Astrocyte (in vitro differentiated cells and primary cell): ENCODE data around the gene ACAA1. TPM values are rescaled to one million over a fixed set of nuclear protein-coding genes. Genes with fewer than 3 reads are reported as not detected.
A peak's percentile ranks its signal among the peaks of the same experiment; 100 is the strongest.

ENCODE experiments used
- DNase-seq: peaks from one replicate; pipeline ENCODE4 v3.0.0-alpha.2; 2010; ENCODE audit warnings: low read depth
- FAIRE-seq: peaks from 2 replicates; lab custom pipeline; 2011; peaks lifted over from hg19 to GRCh38; lab: Jason Lieb, UNC
- H2AFZ ChIP-seq: 2 replicates; pipeline ENCODE4 v1.6.0; 2012; ENCODE audit warnings: low read depth, low read length, inconsistent platforms
- H3K27ac ChIP-seq: 2 replicates; pipeline ENCODE4 v1.5.1; 2011; ENCODE audit warnings: low read depth, low read length, inconsistent platforms
- H3K27me3 ChIP-seq: 2 replicates; pipeline ENCODE4 v1.6.0; 2011; ENCODE audit warnings: low read length, inconsistent platforms; ENCODE audit not compliant: insufficient read depth
- H3K36me3 ChIP-seq: 2 replicates; pipeline ENCODE4 v1.5.1; 2011; ENCODE audit warnings: low read length, inconsistent platforms; ENCODE audit not compliant: insufficient read depth
- H3K4me1 ChIP-seq: 2 replicates; pipeline ENCODE4 v1.5.1; 2011; ENCODE audit warnings: low read length, inconsistent platforms; ENCODE audit not compliant: insufficient read depth
- H3K4me2 ChIP-seq: 2 replicates; pipeline ENCODE4 v1.6.0; 2012; ENCODE audit warnings: low read length, inconsistent platforms
- H3K4me3 ChIP-seq: 2 replicates; pipeline ENCODE4 v1.5.1; 2011; ENCODE audit warnings: low read depth, mild to moderate bottlenecking, low read length, inconsistent platforms; ENCODE audit not compliant: insufficient read depth
- H3K79me2 ChIP-seq: 2 replicates; pipeline ENCODE4 v1.6.0; 2012; ENCODE audit warnings: mild to moderate bottlenecking, low read length, inconsistent platforms; ENCODE audit not compliant: insufficient read depth
- H3K9ac ChIP-seq: 2 replicates; pipeline ENCODE4 v1.6.0; 2012; ENCODE audit warnings: mild to moderate bottlenecking, low read length, inconsistent platforms
- H3K9me3 ChIP-seq: 2 replicates; pipeline ENCODE4 v1.5.1; 2012; ENCODE audit warnings: low read depth, mild to moderate bottlenecking, low read length, inconsistent platforms; ENCODE audit not compliant: insufficient read depth
- H4K20me1 ChIP-seq: 2 replicates; pipeline ENCODE4 v1.6.0; 2012; ENCODE audit warnings: low read length, inconsistent platforms; ENCODE audit not compliant: insufficient read depth
- H3K27ac Mint-ChIP-seq: one replicate; pipeline ENCODE4 v1.8.0; 2021; ENCODE audit warnings: mild to moderate bottlenecking, mixed read lengths; ENCODE audit not compliant: unreplicated experiment
- H3K27me3 Mint-ChIP-seq: one replicate; pipeline ENCODE4 v1.8.0; 2021; ENCODE audit warnings: low read depth, mixed read lengths; ENCODE audit not compliant: unreplicated experiment
- H3K36me3 Mint-ChIP-seq: one replicate; pipeline ENCODE4 v1.8.0; 2021; ENCODE audit warnings: low read depth, mixed read lengths; ENCODE audit not compliant: unreplicated experiment
- H3K4me1 Mint-ChIP-seq: one replicate; pipeline ENCODE4 v1.8.0; 2021; ENCODE audit warnings: low read depth, mixed read lengths; ENCODE audit not compliant: unreplicated experiment
- H3K4me3 Mint-ChIP-seq: one replicate; pipeline ENCODE4 v1.8.0; 2021; ENCODE audit warnings: mild to moderate bottlenecking, moderate library complexity, mixed read lengths; ENCODE audit not compliant: unreplicated experiment
- H3K9me3 Mint-ChIP-seq: one replicate; pipeline ENCODE4 v1.8.0; 2021; ENCODE audit warnings: mild to moderate bottlenecking, mixed read lengths; ENCODE audit not compliant: unreplicated experiment
- EZH2 ChIP-seq: IDR thresholded peaks from 2 replicates; pipeline ENCODE4 v1.6.1; 2012; ENCODE audit warnings: mild to moderate bottlenecking, low read length, inconsistent platforms; ENCODE audit not compliant: insufficient read depth
- total RNA-seq: library from RNA; stranded (reverse); gene quantifications from 2 replicates; pipeline ENCODE4 v1.2.1, GENCODE V29; 2021
- TF ChIP-seq, protein P1 (sequence below): IDR thresholded peaks from 2 replicates; pipeline ENCODE4 v1.5.1; 2011; ENCODE audit warnings: low read depth, mild to moderate bottlenecking, inconsistent platforms, low read length, moderate library complexity; ENCODE audit not compliant: insufficient read depth

Gene ACAA1
- total RNA-seq, 1 donor from 2014 or later: 69.4 TPM

DNA sequence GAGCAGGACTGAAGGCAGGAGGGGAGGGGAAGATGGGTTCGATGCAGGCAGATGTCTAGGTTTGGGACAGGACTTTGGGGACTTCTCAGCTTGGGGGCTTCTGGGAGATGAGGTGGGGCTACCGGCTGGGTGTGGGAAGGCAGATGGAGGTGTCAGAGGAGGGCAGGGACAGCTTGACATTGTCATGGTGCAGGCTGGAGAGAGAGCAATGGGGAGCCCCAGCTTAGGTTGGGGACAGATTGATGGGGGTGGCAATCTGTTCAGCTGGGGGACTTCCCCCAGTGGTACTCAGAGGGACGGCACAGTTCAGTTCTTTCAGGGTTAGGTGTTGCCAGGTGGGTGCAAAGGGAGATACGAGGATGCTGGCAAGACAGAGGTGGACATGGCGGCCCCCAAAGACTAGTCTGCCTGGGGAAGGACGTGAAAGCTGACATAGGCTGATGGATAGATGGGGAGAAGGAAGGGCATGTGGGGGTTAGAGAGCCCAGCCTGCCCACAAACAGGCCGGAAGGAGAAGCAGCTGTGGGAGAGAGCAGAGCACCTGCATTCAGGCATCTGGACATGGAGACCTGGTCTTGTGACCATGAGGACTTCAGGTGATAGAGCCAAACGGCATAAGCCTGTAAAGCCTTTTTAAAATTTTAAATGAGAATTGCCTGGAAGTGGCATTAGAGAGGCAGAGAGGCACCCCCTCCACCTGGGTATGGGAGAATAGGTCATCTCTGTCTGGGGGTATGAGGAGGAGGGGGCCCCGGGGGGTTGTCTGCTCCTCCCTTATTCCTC is 21.1 kb downstream of the ACAA1 start:
- no peak for TF ChIP-seq EZH2
- TF ChIP-seq, protein P1, sequence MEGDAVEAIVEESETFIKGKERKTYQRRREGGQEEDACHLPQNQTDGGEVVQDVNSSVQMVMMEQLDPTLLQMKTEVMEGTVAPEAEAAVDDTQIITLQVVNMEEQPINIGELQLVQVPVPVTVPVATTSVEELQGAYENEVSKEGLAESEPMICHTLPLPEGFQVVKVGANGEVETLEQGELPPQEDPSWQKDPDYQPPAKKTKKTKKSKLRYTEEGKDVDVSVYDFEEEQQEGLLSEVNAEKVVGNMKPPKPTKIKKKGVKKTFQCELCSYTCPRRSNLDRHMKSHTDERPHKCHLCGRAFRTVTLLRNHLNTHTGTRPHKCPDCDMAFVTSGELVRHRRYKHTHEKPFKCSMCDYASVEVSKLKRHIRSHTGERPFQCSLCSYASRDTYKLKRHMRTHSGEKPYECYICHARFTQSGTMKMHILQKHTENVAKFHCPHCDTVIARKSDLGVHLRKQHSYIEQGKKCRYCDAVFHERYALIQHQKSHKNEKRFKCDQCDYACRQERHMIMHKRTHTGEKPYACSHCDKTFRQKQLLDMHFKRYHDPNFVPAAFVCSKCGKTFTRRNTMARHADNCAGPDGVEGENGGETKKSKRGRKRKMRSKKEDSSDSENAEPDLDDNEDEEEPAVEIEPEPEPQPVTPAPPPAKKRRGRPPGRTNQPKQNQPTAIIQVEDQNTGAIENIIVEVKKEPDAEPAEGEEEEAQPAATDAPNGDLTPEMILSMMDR: no peak

DNA sequence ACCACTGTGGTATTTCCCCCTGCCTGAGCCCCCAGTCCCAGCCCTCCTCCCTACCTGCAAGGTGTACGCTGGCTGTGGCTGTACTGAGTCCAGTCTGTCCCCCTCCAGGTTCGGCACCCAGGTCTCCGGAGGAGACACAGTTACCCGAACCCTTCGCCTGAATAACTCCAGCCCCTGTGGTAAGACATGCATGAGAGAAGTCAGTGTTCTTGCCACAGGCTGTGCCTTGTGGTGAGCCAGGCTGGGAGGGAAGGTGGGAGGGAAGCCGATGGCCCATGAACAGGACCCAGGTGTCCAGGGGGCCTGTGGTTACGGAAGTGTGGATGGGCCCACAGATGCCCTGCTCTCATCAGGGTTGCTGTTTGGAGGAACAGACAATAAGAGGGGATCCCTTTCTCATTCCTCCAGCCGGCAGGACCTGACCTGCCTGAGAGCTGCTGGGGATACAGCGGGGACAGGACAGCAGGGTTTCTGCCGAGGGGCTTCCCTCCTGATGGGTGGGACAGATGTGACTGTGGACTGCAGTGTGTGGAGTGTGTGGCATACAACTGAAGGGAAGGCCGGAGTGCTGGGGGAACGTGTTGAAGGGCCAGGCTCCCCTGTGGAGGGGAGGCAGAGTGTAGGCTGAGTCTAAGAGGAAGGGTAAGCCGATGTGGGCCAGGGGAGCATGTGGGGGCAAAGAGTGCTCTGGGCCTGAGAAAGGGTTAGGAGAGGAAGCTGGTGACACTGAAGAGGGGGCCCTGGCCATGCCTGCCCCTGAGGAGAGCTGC is 21.9 kb downstream of the ACAA1 start:
- H3K4me1 ChIP-seq: no peaks in the 10 kb centered on the region

More for the DNA sequence above, 21.1 kb downstream of the ACAA1 start:
- no peaks in the 10 kb centered on the region for H3K4me1 ChIP-seq
- DNase-seq (no peak), FAIRE-seq (no peak)
- H3K79me2 ChIP-seq: no peaks in the 10 kb centered on the region
- H3K27ac ChIP-seq: no peak overlapping the region
- H3K27ac Mint-ChIP-seq: peak overlapping the region; percentile 16
- no peaks in the 10 kb centered on the region for H3K27me3 ChIP-seq
- H3K4me3 Mint-ChIP-seq: no peak overlapping the region
- no peak overlapping the region for H3K4me2 ChIP-seq
- H3K9me3 ChIP-seq: no peaks in the 10 kb centered on the region
- H3K9ac ChIP-seq: no peak overlapping the region
- no peak overlapping the region for H2AFZ ChIP-seq
- peaks cover 11% of the 10 kb centered on the region for H3K36me3 Mint-ChIP-seq
- peaks cover 3% of the 10 kb centered on the region for H4K20me1 ChIP-seq
- no peak overlapping the region for H3K4me3 ChIP-seq
- H3K36me3 ChIP-seq: no peaks in the 10 kb centered on the region
- H3K27me3 Mint-ChIP-seq: peaks cover 14% of the 10 kb centered on the region
- H3K4me1 Mint-ChIP-seq: no peaks in the 10 kb centered on the region
- peaks cover 2% of the 10 kb centered on the region for H3K9me3 Mint-ChIP-seq

More for the DNA sequence above, 21.9 kb downstream of the ACAA1 start:
- no peak for FAIRE-seq
- no peaks in the 10 kb centered on the region for H3K4me1 Mint-ChIP-seq
- no peaks in the 10 kb centered on the region for H3K36me3 ChIP-seq
- no peak overlapping the region for H3K27ac Mint-ChIP-seq
- H3K36me3 Mint-ChIP-seq: peaks cover 11% of the 10 kb centered on the region
- no peak overlapping the region for H3K9ac ChIP-seq
- TF ChIP-seq EZH2: no peak
- TF ChIP-seq, protein P1: no peak
- no peaks in the 10 kb centered on the region for H3K79me2 ChIP-seq
- H3K9me3 ChIP-seq: no peaks in the 10 kb centered on the region
- H3K9me3 Mint-ChIP-seq: peaks cover 2% of the 10 kb centered on the region
- no peak overlapping the region for H3K4me2 ChIP-seq
- peaks cover 17% of the 10 kb centered on the region for H3K27me3 Mint-ChIP-seq
- no peak overlapping the region for H2AFZ ChIP-seq
- H3K27me3 ChIP-seq: no peaks in the 10 kb centered on the region
- H3K4me3 Mint-ChIP-seq: no peak overlapping the region
- peaks cover 3% of the 10 kb centered on the region for H4K20me1 ChIP-seq
- no peak for DNase-seq
- no peak overlapping the region for H3K4me3 ChIP-seq
- H3K27ac ChIP-seq: no peak overlapping the region
